ENCODE measurements around the gene EFEMP2. TPM values are rescaled to one million over a fixed set of nuclear protein-coding genes. Genes with fewer than 3 reads are reported as not detected.

EFEMP2 gene
- 174 to 310 TPM (median 290 TPM) in 3 replicates for total RNA-seq
- long read RNA-seq, transcript EFEMP2-210 (11 exons, 1,504 nt): minor isoform, 5 of 775 reads
- long read RNA-seq, transcript EFEMP2-201 (11 exons, 2,034 nt): major isoform, 547 of 775 reads
- long read RNA-seq, transcript EFEMP2-217 (12 exons, 1,813 nt): minor isoform, 67 of 775 reads
- long read RNA-seq, partial matches to known transcripts: 64 of 775 reads
- long read RNA-seq, other reads (novel, unspliced or antisense): 91 of 775 reads

GRCh38 chr11:65872586-65873317 is at the start of gene EFEMP2:
Gene EFEMP2 (minus strand): TSS chr11:65872800. CDS start chr11:65872354, 446 bp downstream.
- H3K9me3 Mint-ChIP-seq (ENCODE audit: low read depth): no peaks in the 10 kb centered on the region
- no peaks in the 10 kb centered on the region for H3K27me3 Mint-ChIP-seq (ENCODE audit: low read depth)
- TF ChIP-seq, protein P1, sequence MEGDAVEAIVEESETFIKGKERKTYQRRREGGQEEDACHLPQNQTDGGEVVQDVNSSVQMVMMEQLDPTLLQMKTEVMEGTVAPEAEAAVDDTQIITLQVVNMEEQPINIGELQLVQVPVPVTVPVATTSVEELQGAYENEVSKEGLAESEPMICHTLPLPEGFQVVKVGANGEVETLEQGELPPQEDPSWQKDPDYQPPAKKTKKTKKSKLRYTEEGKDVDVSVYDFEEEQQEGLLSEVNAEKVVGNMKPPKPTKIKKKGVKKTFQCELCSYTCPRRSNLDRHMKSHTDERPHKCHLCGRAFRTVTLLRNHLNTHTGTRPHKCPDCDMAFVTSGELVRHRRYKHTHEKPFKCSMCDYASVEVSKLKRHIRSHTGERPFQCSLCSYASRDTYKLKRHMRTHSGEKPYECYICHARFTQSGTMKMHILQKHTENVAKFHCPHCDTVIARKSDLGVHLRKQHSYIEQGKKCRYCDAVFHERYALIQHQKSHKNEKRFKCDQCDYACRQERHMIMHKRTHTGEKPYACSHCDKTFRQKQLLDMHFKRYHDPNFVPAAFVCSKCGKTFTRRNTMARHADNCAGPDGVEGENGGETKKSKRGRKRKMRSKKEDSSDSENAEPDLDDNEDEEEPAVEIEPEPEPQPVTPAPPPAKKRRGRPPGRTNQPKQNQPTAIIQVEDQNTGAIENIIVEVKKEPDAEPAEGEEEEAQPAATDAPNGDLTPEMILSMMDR (IDR thresholded peaks at IDR 0.05): no peak
- peaks cover 34% of the 10 kb centered on the region for H3K4me1 Mint-ChIP-seq (ENCODE audit: low read depth)
- H3K27ac Mint-ChIP-seq (ENCODE audit: unreplicated experiment): peak within 1 kb of the TSS; percentile 92
- peak within 1 kb of the TSS; percentile 86 for H3K4me3 Mint-ChIP-seq (ENCODE audit: unreplicated experiment)
- DNase-seq (ENCODE audit: low spot score): peak; percentile 89
- H3K36me3 Mint-ChIP-seq (ENCODE audit: low read depth): peaks cover 9% of the 10 kb centered on the region

GRCh38 chr11:65921876-65922275 is 49.3 kb upstream of the EFEMP2 start:
- TF ChIP-seq, protein P1 (IDR thresholded peaks at IDR 0.05): no peak
- H3K4me3 Mint-ChIP-seq (ENCODE audit: unreplicated experiment): no peak overlapping the region
- H3K9me3 Mint-ChIP-seq (ENCODE audit: low read depth): no peaks in the 10 kb centered on the region
- H3K27me3 Mint-ChIP-seq (ENCODE audit: low read depth): no peaks in the 10 kb centered on the region
- peaks cover 13% of the 10 kb centered on the region for H3K36me3 Mint-ChIP-seq (ENCODE audit: low read depth)
- H3K27ac Mint-ChIP-seq (ENCODE audit: unreplicated experiment): no peak overlapping the region
- no peak for DNase-seq (ENCODE audit: low spot score)
- H3K4me1 Mint-ChIP-seq (ENCODE audit: low read depth): peaks cover 19% of the 10 kb centered on the region

- H3K36me3 Mint-ChIP-seq (ENCODE audit: low read depth): peaks cover 15% of the 10 kb centered on the region
- no peak for DNase-seq (ENCODE audit: low spot score)
- no peak overlapping the region for H3K27ac Mint-ChIP-seq (ENCODE audit: unreplicated experiment)
- H3K27me3 Mint-ChIP-seq (ENCODE audit: low read depth): no peaks in the 10 kb centered on the region
- no peaks in the 10 kb centered on the region for H3K9me3 Mint-ChIP-seq (ENCODE audit: low read depth)
- H3K4me1 Mint-ChIP-seq (ENCODE audit: low read depth): peaks cover 27% of the 10 kb centered on the region
- H3K4me3 Mint-ChIP-seq (ENCODE audit: unreplicated experiment): no peak overlapping the region
- TF ChIP-seq, protein P1 (IDR thresholded peaks at IDR 0.05): no peak
Observed at GRCh38 chr11:65921033-65921555, 48.5 kb upstream of the EFEMP2 start.

- TF ChIP-seq, protein P1 (IDR thresholded peaks at IDR 0.05): no peak
- Mint-ChIP-seq H3K4me1 (ENCODE audit: low read depth) (peaks cover 34% of the 10 kb centered on the region), H3K27me3 (ENCODE audit: low read depth) (no peaks in the 10 kb centered on the region), H3K27ac (ENCODE audit: unreplicated experiment) (no peak overlapping the region), H3K4me3 (ENCODE audit: unreplicated experiment) (peak overlapping the region; percentile 90), H3K9me3 (ENCODE audit: low read depth) (no peaks in the 10 kb centered on the region), H3K36me3 (ENCODE audit: low read depth) (peaks cover 15% of the 10 kb centered on the region)
- DNase-seq (ENCODE audit: low spot score): no peak
Observed at GRCh38 chr11:65920372-65920802, 47.8 kb upstream of the EFEMP2 start.

DNA sequence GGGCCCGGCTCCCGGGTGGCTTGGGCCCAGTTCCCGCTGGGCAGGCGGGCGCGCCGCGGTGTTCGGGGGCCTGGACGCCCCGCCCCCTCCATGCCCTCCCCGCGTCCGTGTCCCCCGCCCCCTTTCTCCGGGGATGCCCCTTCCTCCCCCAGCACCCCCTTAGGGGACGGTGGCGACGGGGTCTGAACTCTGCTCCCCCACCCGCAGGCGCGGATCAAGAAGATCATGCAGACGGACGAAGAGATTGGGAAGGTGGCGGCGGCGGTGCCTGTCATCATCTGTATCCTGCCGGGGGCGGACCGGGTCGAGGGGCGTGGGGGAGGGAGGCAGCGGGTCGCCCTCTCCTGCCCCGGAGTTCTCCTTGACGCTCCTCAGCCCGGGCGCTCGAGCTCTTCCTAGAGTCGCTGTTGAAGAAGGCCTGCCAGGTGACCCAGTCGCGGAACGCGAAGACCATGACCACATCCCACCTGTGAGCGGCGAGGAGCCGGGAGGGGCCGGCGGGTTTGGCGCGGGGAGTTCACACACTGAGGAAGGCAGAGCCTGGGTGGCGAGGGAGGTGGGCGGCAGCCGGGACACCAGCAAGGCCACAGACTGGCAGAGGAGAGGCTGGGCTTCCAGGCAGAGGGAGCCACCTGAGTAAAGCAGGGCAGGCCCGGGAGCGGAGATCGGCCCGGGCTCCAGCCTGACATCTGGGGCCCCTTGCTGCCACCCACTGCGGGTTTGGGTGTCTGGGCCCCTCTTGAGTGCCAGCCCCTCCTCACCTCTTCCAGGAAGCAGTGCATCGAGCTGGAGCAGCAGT is 47.2 kb upstream of the EFEMP2 start:
- H3K36me3 Mint-ChIP-seq (ENCODE audit: low read depth): peaks cover 15% of the 10 kb centered on the region
- H3K9me3 Mint-ChIP-seq (ENCODE audit: low read depth): no peaks in the 10 kb centered on the region
- H3K27me3 Mint-ChIP-seq (ENCODE audit: low read depth): no peaks in the 10 kb centered on the region
- TF ChIP-seq, protein P1 (IDR thresholded peaks at IDR 0.05): no peak
- H3K27ac Mint-ChIP-seq (ENCODE audit: unreplicated experiment): peak overlapping the region; percentile 39
- no peak for DNase-seq (ENCODE audit: low spot score)
- peak overlapping the region; percentile 90 for H3K4me3 Mint-ChIP-seq (ENCODE audit: unreplicated experiment)
- H3K4me1 Mint-ChIP-seq (ENCODE audit: low read depth): peaks cover 40% of the 10 kb centered on the region
